Nephron progenitor cell (in vitro differentiated cells): ENCODE data around the gene KIF26B.

Experiments used
- DNase-seq: peaks from one replicate; pipeline ENCODE4 v3.0.0; 2021
- H3K27ac Mint-ChIP-seq: 2 replicates; pipeline ENCODE4 v1.8.0; 2021; ENCODE audit warnings: mild to moderate bottlenecking, moderate library complexity, mixed read lengths
- H3K27me3 Mint-ChIP-seq: 2 replicates; pipeline ENCODE4 v1.8.0; 2021; ENCODE audit warnings: mild to moderate bottlenecking, low read depth, mixed read lengths; ENCODE audit not compliant: poor library complexity
- H3K36me3 Mint-ChIP-seq: 2 replicates; pipeline ENCODE4 v1.8.0; 2021; ENCODE audit warnings: low read depth, mixed read lengths
- H3K4me1 Mint-ChIP-seq: 2 replicates; pipeline ENCODE4 v1.8.0; 2021; ENCODE audit warnings: mixed read lengths
- H3K4me3 Mint-ChIP-seq: 2 replicates; pipeline ENCODE4 v1.8.0; 2021; ENCODE audit warnings: mild to moderate bottlenecking, moderate library complexity, mixed read lengths
- H3K9me3 Mint-ChIP-seq: 2 replicates; pipeline ENCODE4 v1.8.0; 2021; ENCODE audit warnings: mild to moderate bottlenecking, moderate library complexity, mixed read lengths
- TF ChIP-seq, protein P1 (sequence below): fragments of 200-600 bp; sonication (generic); IDR thresholded peaks from 2 replicates; pipeline ENCODE4 v1.5.0; 2021; ENCODE audit warnings: antibody characterized with exemption

The KIF26B gene

DNA sequence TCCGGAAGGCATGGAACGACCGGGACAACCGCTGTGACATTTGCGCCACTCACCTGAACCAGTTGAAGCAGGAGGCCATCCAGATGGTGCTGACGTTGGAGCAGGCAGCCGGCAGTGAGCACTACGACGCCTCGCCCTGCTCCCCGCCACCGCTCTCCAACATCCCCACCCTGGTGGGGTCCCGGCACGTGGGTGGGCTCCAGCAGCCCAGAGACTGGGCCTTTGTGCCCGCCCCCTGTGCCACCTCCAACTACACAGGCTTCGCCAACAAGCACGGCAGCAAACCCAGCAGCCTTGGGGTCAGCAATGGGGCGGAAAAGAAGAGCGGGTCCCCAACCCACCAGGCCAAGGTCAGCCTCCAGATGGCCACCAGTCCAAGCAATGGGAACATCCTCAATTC is 212.1 kb downstream of the KIF26B start:
- TF ChIP-seq, protein P1, sequence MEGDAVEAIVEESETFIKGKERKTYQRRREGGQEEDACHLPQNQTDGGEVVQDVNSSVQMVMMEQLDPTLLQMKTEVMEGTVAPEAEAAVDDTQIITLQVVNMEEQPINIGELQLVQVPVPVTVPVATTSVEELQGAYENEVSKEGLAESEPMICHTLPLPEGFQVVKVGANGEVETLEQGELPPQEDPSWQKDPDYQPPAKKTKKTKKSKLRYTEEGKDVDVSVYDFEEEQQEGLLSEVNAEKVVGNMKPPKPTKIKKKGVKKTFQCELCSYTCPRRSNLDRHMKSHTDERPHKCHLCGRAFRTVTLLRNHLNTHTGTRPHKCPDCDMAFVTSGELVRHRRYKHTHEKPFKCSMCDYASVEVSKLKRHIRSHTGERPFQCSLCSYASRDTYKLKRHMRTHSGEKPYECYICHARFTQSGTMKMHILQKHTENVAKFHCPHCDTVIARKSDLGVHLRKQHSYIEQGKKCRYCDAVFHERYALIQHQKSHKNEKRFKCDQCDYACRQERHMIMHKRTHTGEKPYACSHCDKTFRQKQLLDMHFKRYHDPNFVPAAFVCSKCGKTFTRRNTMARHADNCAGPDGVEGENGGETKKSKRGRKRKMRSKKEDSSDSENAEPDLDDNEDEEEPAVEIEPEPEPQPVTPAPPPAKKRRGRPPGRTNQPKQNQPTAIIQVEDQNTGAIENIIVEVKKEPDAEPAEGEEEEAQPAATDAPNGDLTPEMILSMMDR, result no peak
- no peak overlapping the region for H3K27ac Mint-ChIP-seq
- DNase-seq, result no peak
- peaks cover 50% of the 10 kb centered on the region for H3K4me1 Mint-ChIP-seq
- peaks cover 18% of the 10 kb centered on the region for H3K9me3 Mint-ChIP-seq
- peaks cover 62% of the 10 kb centered on the region for H3K36me3 Mint-ChIP-seq
- H3K4me3 Mint-ChIP-seq, result no peak overlapping the region
- H3K27me3 Mint-ChIP-seq, result peaks cover 10% of the 10 kb centered on the region

DNA sequence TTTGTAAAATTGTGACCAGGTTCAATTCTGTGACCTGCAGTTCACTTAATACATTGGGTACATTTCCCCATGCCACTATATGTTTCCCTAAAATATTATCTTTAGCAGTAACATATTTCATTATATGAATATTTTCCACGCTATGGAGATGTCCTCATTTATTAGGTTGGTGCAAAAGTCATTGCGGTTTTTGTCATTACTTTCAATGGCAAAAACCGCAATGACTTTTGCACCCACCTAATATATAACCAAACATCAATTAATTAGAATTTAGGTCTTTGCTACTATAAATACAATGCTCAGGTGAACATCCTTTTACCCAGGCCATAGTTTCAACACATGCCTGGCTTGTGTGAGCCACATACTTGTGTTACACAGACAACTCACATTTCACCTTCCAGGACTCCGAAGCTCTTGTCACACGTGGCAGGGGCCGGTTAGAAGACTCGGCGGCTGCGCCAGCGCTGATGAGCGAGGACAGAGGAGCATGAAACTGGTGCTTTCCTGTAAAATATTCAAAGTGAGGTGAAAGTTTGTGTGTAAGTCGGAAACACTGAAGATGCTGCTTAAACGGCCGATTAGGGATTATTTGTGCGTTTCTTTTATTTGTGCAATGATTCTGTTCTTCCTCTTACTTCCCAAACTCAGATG is 215.5 kb downstream of the KIF26B start:
- peaks cover 84% of the 10 kb centered on the region for H3K36me3 Mint-ChIP-seq
- no peak for DNase-seq
- peaks cover 40% of the 10 kb centered on the region for H3K9me3 Mint-ChIP-seq
- H3K27ac Mint-ChIP-seq, result no peak overlapping the region
- peaks cover 14% of the 10 kb centered on the region for H3K27me3 Mint-ChIP-seq
- peaks cover 19% of the 10 kb centered on the region for H3K4me1 Mint-ChIP-seq
- TF ChIP-seq, protein P1, result no peak
- no peak overlapping the region for H3K4me3 Mint-ChIP-seq

DNA sequence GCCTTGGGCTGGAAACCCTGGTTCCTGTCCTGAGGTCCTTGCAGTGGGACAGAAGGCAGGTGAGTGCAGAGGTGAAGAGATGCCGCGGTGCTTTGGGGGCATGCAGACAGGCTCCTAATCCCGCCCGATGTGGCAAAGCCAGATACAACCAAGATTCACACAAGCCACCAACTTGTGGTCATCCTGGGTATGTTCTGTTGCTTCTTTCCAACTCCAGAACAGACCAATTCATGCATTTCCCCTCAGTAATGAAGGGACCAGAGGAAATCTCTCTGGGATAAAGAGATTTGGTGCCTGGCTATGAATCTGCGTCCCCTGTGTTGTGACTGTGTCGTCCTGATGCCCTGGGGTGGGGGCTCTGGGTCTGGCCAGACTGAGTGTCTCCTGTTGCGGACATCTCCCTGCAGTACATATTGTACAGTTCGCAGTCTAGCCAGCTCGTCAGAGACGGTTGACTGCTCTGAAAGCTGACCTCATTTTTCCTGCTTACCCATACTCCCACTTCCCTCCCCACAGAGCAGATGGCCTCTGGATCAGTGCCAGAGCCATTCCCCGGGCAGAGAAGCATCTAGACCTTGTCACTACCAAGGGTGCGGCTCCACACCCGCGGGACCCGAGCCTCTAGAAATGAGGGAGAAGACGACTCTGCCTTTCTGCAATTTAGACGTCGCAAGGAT is 216.3 kb downstream of the KIF26B start:
- TF ChIP-seq, protein P1, result no peak

DNA sequence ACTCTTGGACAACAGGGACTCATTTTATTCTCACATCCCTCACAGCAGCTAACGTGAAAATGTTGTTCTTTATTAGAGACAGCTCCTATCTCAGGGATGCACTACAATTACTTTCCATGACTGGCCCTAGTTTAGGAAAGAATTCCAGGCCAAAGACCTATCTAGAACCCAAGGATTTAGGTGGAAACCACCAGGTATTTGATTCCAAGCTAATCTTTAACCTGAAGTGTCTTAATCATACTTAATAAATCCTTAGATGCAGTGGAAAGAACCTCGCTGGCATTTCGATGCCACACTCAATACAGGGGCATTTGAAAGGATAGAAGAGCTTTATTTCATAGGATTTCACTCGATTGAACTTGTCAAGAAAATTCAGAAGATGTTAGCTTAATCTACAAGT is 218.3 kb downstream of the KIF26B start:
- H3K9me3 Mint-ChIP-seq, result peaks cover 40% of the 10 kb centered on the region
- no peak overlapping the region for H3K4me3 Mint-ChIP-seq
- TF ChIP-seq, protein P1, result no peak
- peaks cover 19% of the 10 kb centered on the region for H3K4me1 Mint-ChIP-seq
- peaks cover 78% of the 10 kb centered on the region for H3K36me3 Mint-ChIP-seq
- H3K27ac Mint-ChIP-seq, result no peak overlapping the region
- H3K27me3 Mint-ChIP-seq, result peaks cover 13% of the 10 kb centered on the region
- DNase-seq, result no peak

More for the DNA sequence above, 216.3 kb downstream of the KIF26B start:
- Mint-ChIP-seq H3K4me3 (no peak overlapping the region), H3K36me3 (peaks cover 85% of the 10 kb centered on the region), H3K27ac (no peak overlapping the region), H3K4me1 (peaks cover 11% of the 10 kb centered on the region), H3K9me3 (peaks cover 40% of the 10 kb centered on the region), H3K27me3 (peaks cover 14% of the 10 kb centered on the region)
- no peak for DNase-seq

DNA sequence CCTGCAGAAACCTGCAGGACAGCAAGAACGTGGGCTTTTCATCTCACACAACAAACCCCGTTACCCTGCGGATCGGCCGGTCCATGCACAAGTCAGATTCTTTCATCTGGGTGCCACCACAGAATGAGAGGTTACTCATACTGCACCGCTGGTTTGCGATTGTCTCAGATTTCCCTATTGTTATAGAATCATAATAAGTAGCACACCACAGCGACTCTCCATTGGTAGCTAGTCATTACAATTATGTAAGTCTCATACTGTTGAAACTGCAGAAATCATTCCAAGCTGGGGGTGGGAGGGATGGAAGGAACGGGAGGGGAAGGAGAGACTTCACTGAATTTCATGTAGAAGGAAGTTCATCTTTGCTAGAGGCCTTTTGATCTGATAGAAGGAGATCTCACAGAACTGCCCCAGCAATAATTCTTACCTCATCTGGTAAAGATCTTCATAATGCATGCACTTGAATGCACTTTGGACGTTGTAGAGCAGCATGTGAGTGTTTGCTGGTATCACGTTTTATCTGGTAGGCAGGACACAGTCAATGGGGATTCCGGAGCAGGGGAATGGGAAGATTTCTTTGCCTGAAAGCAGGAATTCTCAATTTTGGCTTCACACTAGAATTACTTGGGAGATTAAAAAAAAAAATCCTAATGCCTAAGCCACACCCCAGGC is 221.1 kb downstream of the KIF26B start:
- DNase-seq, result no peak
- H3K27me3 Mint-ChIP-seq, result peaks cover 11% of the 10 kb centered on the region
- H3K4me1 Mint-ChIP-seq, result peaks cover 26% of the 10 kb centered on the region
- H3K4me3 Mint-ChIP-seq, result no peak overlapping the region
- no peak overlapping the region for H3K27ac Mint-ChIP-seq
- peaks cover 33% of the 10 kb centered on the region for H3K9me3 Mint-ChIP-seq
- H3K36me3 Mint-ChIP-seq, result peaks cover 53% of the 10 kb centered on the region
- TF ChIP-seq, protein P1, result no peak
